NCI-H1436 (cell line): ENCODE results near the gene TBX2.
"Not testable (repeated sequence)": the region's sequence is repeated elsewhere in the genome, so short reads cannot be mapped to it uniquely, and the experiment has no call there.

ENCODE experiments used
- DNase-seq: peaks from one replicate; lab custom pipeline; 2025; lab: John Stamatoyannopoulos, UW

The TBX2 gene

GRCh38 chr17:61431594-61432311 lies 32.1 kb downstream of the TBX2 start:
- no peak for DNase-seq

- no peak for DNase-seq
Measured at GRCh38 chr17:61436273-61436672, 36.6 kb downstream of the TBX2 start.

- no peak for DNase-seq
Measured at GRCh38 chr17:61436995-61437704, 37.5 kb downstream of the TBX2 start.

GRCh38 chr17:61440697-61441096 lies 41.1 kb downstream of the TBX2 start:
- DNase-seq = no peak

GRCh38 chr17:61441507-61441906 lies 41.9 kb downstream of the TBX2 start:
- not testable (repeated sequence) for DNase-seq

- DNase-seq = no peak
Measured at GRCh38 chr17:61442136-61442775, 42.6 kb downstream of the TBX2 start.

DNA sequence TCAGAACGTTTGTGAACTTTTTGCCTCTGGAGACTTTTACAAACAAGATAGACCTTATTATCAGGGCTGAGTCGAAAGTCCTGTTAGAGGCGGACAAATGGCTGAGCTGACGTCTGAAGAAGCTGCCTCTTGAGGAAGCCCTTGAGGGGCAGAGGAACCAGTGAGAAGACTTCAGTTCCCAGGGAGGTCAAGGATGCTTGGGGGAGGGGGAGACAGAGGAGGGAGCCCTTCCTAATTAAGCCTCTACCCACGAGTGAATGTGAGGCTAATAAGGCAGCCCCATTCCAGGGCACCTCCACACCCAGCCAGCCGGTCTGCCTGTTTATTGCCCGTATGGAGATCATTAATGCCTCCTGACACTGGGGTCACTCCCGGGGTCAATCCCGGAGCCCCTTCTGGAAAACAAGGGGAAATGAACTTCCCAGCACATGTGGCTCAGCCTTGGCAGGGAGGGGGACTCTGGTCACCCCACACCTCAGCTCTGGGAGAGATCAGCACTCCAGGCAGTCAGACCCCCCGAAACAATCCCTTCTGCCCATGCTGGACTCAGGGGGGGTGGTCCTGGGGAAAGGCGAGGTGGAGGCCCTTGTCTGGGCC lies 43.3 kb downstream of the TBX2 start:
- no peak for DNase-seq

- DNase-seq = no peak
Measured at GRCh38 chr17:61443475-61443882, 43.8 kb downstream of the TBX2 start.

DNA sequence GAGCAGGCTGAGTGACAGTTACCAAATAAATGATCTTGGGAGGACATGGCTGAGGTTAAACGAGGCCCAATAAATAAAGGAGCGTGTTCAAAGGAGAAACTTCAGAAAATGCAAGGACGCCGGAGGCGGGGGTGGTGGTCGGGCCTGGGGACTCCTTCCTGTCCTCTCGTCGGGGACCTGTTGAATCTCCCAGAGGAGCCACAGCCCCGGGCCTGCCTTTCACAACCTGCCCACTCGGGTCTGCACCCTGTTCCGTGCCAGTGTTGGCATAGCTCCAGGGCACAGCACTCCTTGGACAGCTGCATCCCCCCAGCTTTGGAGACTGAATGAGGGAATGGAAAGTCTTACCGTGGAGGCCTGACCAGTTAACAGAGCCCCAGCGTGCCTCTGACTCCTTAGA lies 44.4 kb downstream of the TBX2 start:
- DNase-seq = no peak

- DNase-seq = no peak
Measured at GRCh38 chr17:61444831-61445230, 45.2 kb downstream of the TBX2 start.

GRCh38 chr17:61447358-61447757 lies 47.7 kb downstream of the TBX2 start:
- no peak for DNase-seq

- DNase-seq = no peak
Measured at GRCh38 chr17:61448042-61448441, 48.4 kb downstream of the TBX2 start.

DNA sequence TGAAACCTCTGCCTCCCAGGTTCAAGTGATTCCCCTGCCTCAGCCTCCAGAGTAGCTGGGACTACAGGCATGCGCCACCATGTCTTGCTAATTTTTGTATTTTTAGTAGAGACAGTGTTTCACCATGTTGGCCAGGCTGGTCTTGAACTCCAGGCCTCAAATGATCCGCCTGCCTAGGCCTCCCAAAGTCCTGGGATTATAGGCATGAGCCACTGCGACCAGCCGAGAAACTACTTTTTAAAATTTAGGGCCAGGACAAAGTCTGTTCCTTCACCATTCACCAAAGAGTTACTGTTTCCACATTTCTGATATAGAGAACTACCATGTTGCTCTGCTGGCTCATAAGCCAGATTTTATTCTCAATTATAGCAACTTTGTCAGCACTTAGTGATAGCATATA lies 49.5 kb downstream of the TBX2 start:
- not testable (repeated sequence) for DNase-seq

DNA sequence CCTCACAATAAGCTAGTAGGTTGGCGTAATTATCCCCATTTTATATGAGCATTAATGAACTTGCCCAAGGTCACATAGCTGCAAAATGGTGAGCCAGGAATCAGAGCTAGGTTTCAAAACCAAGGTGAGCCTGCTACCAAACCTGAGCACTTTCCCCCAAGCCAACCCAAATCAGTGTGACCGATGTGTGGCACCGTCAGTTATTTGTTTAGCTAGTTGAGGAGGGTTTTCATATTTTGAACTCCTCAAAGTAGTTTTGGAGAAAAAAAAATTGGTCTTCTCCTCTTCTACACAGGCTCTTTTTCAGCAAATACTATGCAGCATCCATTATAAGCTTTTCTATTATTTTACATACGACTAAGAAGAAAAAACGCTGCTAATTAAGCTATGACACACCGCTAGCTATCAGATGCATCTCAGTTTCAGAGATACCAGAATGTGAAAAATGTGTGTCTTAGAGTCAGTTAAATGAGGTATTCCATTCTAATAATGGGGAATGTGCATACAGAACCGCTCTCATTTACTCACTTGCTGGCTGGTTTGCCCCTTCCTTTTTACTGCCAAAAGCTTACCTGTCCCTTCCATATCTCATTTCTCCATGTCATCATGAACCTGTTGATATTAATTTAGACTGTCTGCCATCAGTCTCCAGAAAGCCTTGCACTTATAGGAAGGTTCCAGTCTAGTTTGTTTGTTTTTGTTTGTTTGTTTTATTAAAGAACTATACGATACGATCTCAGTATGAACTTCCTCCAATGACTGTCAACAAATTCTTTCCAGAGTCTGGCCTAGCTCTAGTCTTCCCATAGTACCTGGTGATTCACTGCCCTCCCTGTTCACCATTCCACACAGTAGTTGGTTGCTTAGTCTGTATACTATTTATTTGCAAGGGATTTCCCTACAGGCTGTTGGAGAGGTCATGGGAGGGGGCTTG lies 50.3 kb downstream of the TBX2 start:
- no peak for DNase-seq

- no peak for DNase-seq
Measured at GRCh38 chr17:61450641-61451537, 51.2 kb downstream of the TBX2 start.

GRCh38 chr17:61451538-61452300 lies 52.1 kb downstream of the TBX2 start:
- no peak for DNase-seq

DNA sequence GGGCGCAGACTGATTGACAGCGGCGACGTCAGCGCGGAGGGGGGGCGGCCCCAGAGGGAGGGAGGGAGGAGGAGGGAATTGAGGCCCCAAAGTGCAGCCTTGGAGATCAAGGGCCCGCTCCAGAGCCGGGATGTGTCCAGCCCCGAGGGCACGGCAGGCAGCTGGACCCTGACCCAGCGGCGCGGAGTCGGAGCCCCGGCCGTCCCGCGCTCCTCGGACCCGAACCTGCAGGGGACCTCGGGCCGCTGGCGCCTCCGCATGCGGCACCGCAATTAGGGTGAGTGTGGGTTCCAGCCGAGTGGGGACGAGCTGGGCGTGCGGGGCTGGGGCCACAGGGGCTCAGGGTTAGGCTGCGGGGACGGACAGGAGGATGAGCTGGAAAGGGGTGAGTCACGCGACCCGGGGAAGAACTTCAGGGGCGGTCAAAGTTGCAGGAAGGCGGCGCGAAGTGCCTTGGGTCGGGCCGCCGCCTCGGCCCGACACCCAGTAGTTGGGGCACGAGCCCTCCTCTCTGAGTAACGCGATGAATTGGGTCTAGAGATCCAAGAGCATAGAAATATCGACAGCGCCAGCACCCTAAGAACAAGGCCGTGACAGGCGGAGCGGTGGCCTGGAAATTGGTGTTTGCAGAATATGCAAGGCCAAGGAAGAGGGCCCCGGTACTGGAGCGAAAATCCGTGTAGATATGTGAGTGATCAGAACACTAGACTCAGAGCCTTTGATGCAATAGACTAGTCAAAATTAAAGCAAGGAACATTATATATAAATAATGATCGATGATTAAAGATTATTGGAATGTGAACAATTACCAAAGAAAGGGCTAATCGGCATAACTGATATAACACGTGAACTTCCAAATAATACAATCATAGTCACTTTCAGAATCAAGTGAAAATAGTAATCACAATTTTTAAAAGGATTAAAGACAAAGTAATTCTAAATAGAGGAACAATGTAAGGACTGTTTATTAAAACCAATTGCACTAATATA lies 53.0 kb downstream of the TBX2 start, which contains the start of gene TBX4:
TSS of gene TBX4 (plus strand) at position 122 of the 990 bp plus-strand sequence. CDS start 4,069 bp downstream, outside the sequence.
- DNase-seq = no peak
